GM13977 (cell line): Measurements from ENCODE around the gene HDDC2.

ENCODE experiments used
- DNase-seq: peaks from one replicate; pipeline ENCODE4 v3.0.0; 2012; ENCODE audit warnings: low spot score
- in situ Hi-C: fragments of 300-500 bp; cut with MboI; formaldehyde crosslinking; loops from one replicate; pipeline ENCODE4 v1.12.0; 2022; ENCODE audit warnings: low sequenced_read_pairs, low pct_unique_long_range_greater_than_20kb, mixed read lengths, inconsistent platforms; ENCODE audit not compliant: unreplicated experiment
- TF ChIP-seq, protein P1 (sequence below): IDR thresholded peaks from 2 replicates; pipeline ENCODE4 v1.5.1; 2012; ENCODE audit warnings: mild to moderate bottlenecking, control low read depth; ENCODE audit not compliant: insufficient read depth; ENCODE audit errors: extremely low read depth, missing control alignments

HDDC2 gene

DNA sequence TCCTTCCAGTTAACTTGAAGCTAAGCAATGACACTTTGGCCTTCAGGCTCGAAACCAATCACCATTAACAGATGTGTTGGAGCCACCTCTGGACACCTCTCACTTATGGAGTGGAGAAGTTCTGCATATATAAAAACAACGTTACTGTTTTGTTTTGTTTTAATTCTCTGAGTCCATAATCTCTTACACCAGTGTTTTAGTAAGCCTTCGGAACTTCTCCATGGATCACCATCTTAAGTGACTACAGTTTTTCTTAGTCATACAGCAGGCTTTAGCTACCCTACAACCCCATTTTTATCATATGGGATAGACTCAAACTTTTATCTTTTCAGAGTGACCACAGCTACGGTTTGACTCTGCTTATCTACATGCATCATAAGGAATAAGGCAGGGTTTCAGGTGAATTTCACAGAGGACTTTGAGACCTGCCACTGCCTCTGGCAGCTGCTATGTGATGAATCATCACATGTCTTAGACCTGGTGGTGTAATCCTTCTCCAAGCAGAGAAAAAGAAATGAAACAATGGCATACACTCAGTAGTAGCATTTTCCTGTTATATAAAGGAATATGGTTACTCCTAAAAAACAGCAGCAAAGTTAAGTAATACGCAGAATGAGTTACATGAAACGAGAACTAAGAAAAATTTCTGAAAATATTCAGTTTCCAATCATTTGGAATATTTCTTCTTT lies 5.5 kb upstream of the HDDC2 start:
- TF ChIP-seq, protein P1, sequence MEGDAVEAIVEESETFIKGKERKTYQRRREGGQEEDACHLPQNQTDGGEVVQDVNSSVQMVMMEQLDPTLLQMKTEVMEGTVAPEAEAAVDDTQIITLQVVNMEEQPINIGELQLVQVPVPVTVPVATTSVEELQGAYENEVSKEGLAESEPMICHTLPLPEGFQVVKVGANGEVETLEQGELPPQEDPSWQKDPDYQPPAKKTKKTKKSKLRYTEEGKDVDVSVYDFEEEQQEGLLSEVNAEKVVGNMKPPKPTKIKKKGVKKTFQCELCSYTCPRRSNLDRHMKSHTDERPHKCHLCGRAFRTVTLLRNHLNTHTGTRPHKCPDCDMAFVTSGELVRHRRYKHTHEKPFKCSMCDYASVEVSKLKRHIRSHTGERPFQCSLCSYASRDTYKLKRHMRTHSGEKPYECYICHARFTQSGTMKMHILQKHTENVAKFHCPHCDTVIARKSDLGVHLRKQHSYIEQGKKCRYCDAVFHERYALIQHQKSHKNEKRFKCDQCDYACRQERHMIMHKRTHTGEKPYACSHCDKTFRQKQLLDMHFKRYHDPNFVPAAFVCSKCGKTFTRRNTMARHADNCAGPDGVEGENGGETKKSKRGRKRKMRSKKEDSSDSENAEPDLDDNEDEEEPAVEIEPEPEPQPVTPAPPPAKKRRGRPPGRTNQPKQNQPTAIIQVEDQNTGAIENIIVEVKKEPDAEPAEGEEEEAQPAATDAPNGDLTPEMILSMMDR: no peak
- in situ Hi-C loops: loop anchor here (25.0 kb wide), 2 partner anchors 205 to 655 kb away; partner anchors contain the start of gene HINT3
- no peak for DNase-seq

- TF ChIP-seq, protein P1: no peak
- in situ Hi-C loops: loop anchor here (25.0 kb wide), 2 partner anchors 206 to 656 kb away; partner anchors contain the start of gene HINT3
- no peak for DNase-seq
These were observed 5.0 kb upstream of the HDDC2 start for GRCh38 chr6:125306756-125307149.

DNA sequence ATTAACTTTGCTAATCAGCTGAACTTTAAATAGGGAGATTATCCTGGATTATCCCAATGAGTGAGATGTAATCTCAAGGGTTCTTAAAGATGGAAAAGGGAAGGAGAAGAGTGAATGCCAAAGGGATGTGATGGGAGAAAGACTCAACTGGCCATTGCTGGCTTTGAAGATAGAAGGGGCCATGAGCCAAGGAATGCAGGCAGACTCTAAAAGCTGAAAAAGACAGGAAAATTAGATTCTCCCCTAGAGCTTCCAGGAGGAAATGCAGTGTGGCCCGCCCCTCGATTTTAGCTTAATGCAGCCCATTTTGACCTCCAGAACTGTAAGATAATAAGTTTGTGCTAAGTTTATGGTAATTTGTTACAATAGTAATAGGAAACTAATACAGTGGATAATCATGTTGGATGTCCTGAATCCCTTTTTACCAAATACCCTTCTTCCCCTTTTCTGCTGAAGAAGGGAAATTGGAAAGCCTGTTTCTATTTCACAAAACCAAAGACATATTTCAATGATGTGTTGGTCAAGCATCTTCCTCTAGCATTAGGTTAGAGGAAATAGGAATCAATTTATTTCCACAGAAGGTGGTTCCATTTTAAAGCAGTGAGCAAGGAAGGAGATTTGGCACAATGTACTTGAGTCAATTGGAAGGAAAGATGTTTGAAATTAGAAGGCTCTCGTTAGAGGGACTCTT lies 3.3 kb upstream of the HDDC2 start:
- in situ Hi-C loops: loop anchor here (25.0 kb wide), 2 partner anchors 207 to 657 kb away; partner anchors contain the start of gene HINT3
- TF ChIP-seq, protein P1: no peak
- DNase-seq: no peak

- DNase-seq: no peak
- TF ChIP-seq, protein P1: no peak
- in situ Hi-C loops: loop anchor here (25.0 kb wide), 2 partner anchors 209 to 659 kb away; partner anchors contain the start of gene HINT3
These were observed 1.7 kb upstream of the HDDC2 start for GRCh38 chr6:125303512-125303854.

- in situ Hi-C loops: loop anchor here (25.0 kb wide), 2 partner anchors 209 to 659 kb away; partner anchors contain the start of gene HINT3
These were observed 1.2 kb upstream of the HDDC2 start for GRCh38 chr6:125302840-125303511.

DNA sequence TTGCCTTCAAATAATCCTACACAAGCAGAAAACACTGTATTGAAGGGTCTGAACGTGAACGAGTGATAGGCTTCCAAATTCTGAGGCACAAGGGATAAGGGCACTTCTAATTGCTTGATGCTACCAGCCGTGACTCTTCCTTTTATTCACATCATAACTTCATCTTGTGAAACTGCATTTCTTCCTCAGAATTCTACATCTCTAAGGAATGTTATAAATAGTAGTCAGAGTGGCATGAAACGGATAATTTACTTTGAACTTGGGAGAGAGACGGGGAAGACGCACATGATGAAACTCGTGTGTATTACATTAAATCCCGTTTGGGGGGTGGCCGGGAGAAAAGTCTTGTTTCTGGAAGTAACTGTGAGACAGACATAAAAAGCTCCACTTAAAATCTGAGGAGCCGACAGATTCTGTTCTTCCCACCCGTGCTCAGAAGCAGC lies 754 bp downstream of the HDDC2 start:
- peak; percentile 32 for DNase-seq
- in situ Hi-C loops: loop anchor here (25.0 kb wide), 2 partner anchors 211 to 661 kb away; partner anchors contain the start of gene HINT3
- TF ChIP-seq, protein P1: no peak

More at GRCh38 chr6:125302840-125303511, 1.2 kb upstream of the HDDC2 start:
- TF ChIP-seq, protein P1: no peak
- no peak for DNase-seq
